NCI-H1694 treated with DMSO at 0.1 percent for 48 hours (cell line): ENCODE measurements around the gene MTA2.

Source experiments
- DNase-seq: peaks from one replicate; lab custom pipeline; 2025; lab: John Stamatoyannopoulos, UW

MTA2 gene

GRCh38 chr11:62546244-62546928, 55.3 kb downstream of the MTA2 start, which contains the start of gene AHNAK:
AHNAK (minus strand) TSS chr11:62546806; CDS start chr11:62536098, 10,708 bp downstream.
- no peak for DNase-seq

- DNase-seq: no peak
Measured at GRCh38 chr11:62545437-62546243, 56.0 kb downstream of the MTA2 start.

- no peak for DNase-seq
Measured at GRCh38 chr11:62544581-62545436, 56.9 kb downstream of the MTA2 start.

GRCh38 chr11:62543680-62544444, 57.8 kb downstream of the MTA2 start:
- DNase-seq: no peak
